T-helper 2 cell (primary cell): ENCODE measurements around the gene CRKL.

Experiments used
- DNase-seq, 5 experiments: peaks; one replicate each; pipeline versions ENCODE4 v3.0.0 to v3.0.0-alpha.2; 2012 to 2022

CRKL gene

GRCh38 chr22:20952544-20953341 is 35.5 kb downstream of the CRKL start:
- no peak for DNase-seq

- no peak for DNase-seq
These were observed 36.1 kb downstream of the CRKL start for GRCh38 chr22:20953342-20953608.

- DNase-seq = no peak
These were observed 36.7 kb downstream of the CRKL start for GRCh38 chr22:20953668-20954500.

- no peak for DNase-seq
These were observed 38.3 kb downstream of the CRKL start for GRCh38 chr22:20955548-20955947.

- no peak for DNase-seq
These were observed 39.3 kb downstream of the CRKL start for GRCh38 chr22:20956258-20957101.

- DNase-seq = no peak
These were observed 40.0 kb downstream of the CRKL start for GRCh38 chr22:20957102-20957682.

GRCh38 chr22:20957683-20958431 is 40.6 kb downstream of the CRKL start:
- no peak for DNase-seq

- no peak for DNase-seq
These were observed 42.6 kb downstream of the CRKL start for GRCh38 chr22:20959578-20960461.

- DNase-seq = no peak
These were observed 43.4 kb downstream of the CRKL start for GRCh38 chr22:20960609-20961008.

- no peak for DNase-seq
These were observed 45.3 kb downstream of the CRKL start for GRCh38 chr22:20962491-20962945.

GRCh38 chr22:20963201-20964052 is 46.2 kb downstream of the CRKL start:
- DNase-seq = no peak

- no peak for DNase-seq
These were observed 47.0 kb downstream of the CRKL start for GRCh38 chr22:20964090-20964798.

- DNase-seq = no peak
These were observed 47.5 kb downstream of the CRKL start for GRCh38 chr22:20964799-20965103.

- no peak for DNase-seq
These were observed 48.1 kb downstream of the CRKL start for GRCh38 chr22:20965104-20965887.

GRCh38 chr22:20965888-20966855 is 49.0 kb downstream of the CRKL start:
- DNase-seq = no peak

- DNase-seq = no peak
These were observed 49.9 kb downstream of the CRKL start, which contains the start of gene AIFM3 for GRCh38 chr22:20966883-20967696. Gene AIFM3 (plus strand): TSS chr22:20967255. CDS start chr22:20967945, 690 bp downstream.
